ENCODE data around the gene ASXL1.

Gene ASXL1

DNA sequence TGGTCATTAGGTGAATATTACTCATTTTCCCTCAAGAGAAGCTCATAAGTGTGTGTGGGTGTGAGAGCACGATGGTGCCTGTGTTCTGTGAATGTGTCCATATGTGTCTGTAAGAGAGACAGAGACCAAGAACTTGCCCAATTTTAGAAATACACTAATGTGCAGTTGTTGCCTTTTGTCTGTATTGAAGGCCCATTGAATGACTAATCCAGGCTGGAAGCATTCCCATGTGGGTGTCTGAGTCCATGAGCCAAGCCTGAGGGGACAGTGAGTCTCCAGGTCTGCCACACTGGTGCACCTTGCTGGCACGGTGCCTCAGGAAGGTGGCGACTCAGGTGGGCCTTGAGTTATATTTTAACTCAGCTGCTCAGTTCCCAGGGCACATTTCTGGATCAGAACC lies 25.5 kb upstream of the ASXL1 start:
- TF ChIP-seq GATA2 (IDR thresholded peaks at IDR 0.05; ENCODE audit: low read depth, low read length) (no peak), GATA3 (IDR thresholded peaks at IDR 0.05; ENCODE audit: low read depth, low read length) (no peak)

DNA sequence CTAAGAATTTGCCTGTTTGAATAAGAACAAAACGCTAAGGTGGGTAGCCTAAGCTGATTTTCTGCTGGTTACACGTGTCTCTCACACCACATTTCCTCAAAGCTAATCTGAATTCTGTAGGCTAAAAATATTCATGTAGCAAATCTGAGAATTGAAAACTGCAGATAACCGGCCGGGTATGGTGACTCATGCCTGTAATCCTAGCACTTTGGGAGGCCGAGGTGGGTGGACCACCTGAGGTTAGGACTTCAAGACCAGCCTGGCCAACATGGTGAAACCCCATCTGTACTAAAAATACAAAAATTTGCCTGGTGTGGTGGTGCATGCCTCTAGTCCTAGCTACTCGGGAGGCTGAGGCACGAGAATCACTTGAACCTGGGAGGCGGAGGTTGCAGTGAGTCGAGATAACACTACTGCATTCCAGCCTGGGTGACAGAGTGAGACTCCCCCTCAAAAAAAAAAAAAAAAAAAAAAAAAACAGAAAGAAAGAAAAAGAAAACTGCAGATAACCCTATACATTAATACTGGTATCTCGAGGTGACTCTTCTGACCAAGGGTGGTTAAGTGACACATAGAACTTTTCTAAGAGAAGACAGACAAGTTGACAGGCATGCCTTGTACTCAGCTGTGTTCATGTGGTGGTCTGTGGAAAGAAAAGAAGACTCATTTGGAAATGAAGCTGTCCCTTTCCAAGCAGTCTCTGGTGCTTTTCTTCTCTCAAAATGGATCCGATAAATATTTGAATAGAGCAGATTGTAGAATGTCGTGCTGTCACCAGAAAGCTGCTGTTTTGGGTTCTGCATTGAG lies 24.7 kb upstream of the ASXL1 start:
- TF ChIP-seq GATA3 (IDR thresholded peaks at IDR 0.05; ENCODE audit: low read depth, low read length) (no peak), GATA2 (IDR thresholded peaks at IDR 0.05; ENCODE audit: low read depth, low read length) (no peak)

DNA sequence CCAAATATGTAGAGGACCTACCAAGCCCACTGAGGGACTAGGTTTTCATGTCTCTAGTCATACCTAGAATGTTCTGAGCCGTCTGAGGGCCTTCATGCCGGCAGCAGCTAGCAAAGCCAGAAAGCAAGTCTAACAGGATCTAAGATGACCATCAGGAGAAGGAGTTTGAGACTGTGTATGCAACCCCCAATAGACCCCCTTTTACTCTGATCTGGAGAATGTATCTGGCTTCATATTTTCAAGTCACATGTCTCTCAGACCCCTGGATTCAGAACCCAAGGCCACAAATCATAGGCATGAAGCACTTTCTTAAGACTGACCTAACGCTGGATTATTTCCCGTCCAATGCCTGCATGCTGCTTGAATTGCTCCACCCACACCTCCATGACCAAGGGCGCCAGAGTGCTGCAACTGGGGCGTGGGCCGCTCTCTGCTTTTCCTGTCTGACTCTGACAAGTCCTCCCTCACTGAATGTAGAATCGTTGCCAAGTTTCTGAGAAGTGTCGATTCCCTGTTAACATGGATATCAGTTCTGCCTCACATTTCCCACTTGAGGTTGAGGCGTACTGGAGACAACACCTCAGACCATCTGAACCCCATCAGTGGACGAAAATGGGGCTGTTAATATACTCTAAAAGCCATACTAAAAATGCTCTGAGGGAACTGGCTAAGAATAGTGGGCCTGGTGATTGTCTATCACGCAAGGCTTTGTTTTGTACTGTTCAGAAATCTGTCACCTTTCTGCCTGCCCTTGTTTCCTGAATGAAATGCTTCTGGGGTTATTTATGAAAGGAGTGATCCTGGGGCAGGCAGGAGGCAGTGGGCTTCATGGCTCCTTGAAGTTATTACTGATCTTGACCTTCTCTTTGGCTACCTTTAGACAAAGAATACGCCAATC lies 23.9 kb upstream of the ASXL1 start:
- TF ChIP-seq GATA3 (IDR thresholded peaks at IDR 0.05; ENCODE audit: low read depth, low read length) (no peak), GATA2 (IDR thresholded peaks at IDR 0.05; ENCODE audit: low read depth, low read length) (no peak)

DNA sequence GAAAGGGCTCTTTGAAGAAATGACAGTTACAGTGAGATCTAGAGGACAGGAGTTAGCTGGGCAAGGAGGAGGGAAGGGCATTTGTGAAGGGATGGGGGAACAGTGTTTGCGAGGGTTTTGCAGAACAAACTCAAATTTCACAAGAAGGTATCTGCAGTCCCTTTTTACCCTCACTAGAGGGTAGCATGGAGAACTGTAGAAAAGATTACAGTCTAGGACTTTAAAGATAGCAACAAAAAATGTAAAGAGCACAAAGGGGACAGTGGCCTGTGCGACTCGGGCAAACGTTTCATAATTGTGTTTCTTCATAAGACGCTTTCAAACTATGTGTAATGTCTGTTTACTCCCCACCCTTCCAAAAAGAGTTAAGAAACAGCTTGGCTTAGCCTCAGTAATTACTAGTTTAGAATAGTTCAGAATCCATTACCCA lies 21.2 kb upstream of the ASXL1 start:
- TF ChIP-seq GATA3 (IDR thresholded peaks at IDR 0.05; ENCODE audit: low read depth, low read length) = no peak
- TF ChIP-seq GATA2 (IDR thresholded peaks at IDR 0.05; ENCODE audit: low read depth, low read length) = no peak

DNA sequence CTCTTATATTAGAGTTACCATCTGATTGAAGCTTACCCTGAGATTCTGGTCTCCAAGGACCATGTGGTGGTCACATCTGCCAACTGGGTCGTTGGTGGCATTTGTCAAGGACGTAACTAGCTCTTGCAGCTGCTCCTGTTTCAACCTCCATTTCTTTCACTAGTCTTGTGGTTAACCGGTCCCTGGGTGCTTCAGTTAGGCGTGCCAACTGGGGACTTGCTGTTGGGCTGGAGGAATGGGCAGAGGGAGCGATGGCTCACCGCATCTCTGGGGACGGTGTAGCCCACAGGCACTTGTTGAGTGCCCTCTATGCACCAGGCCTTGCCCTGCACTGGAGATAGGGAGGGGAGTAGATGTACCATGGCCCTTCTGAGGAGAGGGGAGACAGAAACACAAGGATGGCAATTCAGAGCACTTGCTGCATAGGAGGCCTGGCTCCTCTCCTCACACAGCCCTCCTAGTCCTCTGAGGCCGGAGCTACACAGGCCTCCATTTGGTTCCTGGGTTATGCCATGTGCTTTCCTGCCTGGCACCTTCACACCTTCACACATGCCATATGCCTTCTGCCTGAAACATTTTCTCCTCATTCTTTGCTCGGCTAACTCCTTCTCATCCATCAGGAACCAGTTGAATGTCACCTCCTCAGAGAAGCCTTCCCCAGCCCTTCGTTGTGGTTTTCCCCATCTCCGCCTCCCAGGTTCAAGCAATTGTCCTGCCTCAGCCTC lies 20.0 kb upstream of the ASXL1 start:
- no peak for TF ChIP-seq GATA3 (IDR thresholded peaks at IDR 0.05; ENCODE audit: low read depth, low read length)
- TF ChIP-seq GATA2 (IDR thresholded peaks at IDR 0.05; ENCODE audit: low read depth, low read length) = no peak

DNA sequence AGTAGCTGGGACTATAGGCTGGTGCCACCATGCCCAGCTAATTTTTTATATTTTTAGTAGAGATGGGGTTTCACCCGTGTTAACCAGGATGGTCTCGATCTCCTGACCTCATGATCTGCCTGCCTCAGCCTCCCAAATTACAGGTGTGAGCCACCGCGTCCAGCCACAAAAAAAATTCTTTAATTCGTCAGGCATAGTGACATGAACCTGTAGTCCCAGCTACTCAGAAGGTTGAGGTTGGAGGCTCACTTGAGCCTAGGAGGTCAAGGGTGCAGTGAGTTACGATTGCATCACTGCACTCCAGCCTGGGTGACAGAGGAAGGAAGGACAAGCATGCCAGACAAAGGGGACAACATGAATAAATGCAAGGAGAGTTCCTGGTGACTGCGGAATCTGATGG lies 19.5 kb upstream of the ASXL1 start:
- TF ChIP-seq GATA2 (IDR thresholded peaks at IDR 0.05; ENCODE audit: low read depth, low read length) = no peak
- TF ChIP-seq GATA3 (IDR thresholded peaks at IDR 0.05; ENCODE audit: low read depth, low read length) = no peak

DNA sequence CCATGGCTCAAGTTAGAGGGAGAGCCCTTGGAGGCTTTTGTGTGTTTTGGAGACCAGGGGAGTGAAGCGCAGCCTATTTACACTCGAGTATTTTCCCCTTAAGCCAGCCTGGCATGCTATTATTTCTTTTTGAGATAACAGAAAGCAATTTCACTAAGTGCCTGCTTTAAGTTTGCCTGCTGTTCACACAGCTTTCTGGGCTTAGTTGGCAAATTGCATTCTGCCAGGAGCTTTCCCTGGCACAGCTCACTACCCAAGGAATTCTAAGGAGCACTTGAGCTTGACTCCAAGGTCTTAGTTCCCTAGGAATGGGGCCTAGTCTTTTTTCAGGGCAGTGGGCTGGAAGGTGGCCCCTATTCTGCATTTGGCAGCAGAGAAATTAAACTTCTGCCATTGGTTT lies 19.0 kb upstream of the ASXL1 start:
- no peak for TF ChIP-seq GATA3 (IDR thresholded peaks at IDR 0.05; ENCODE audit: low read depth, low read length)
- TF ChIP-seq GATA2 (IDR thresholded peaks at IDR 0.05; ENCODE audit: low read depth, low read length) = no peak

DNA sequence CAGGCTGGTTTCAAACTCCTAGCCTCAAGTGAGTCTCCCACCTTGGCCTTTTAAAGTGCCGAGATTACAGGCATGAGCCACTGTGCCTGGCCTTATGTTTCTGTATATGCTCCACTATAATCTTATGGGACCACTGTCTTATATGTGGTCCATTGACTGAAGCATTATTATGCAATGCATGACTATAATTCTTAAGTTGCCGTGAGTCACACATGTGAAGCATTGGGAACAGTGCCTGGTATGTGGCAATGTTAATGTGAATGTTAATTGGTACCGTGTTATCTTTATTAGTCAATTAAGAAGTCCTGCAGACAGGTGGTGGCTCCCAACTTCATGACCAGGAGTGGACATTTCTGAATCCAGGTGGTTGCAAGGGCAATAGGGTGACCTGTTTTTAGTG lies 14.7 kb upstream of the ASXL1 start:
- TF ChIP-seq GATA3 (IDR thresholded peaks at IDR 0.05; ENCODE audit: low read depth, low read length) = no peak
- no peak for TF ChIP-seq GATA2 (IDR thresholded peaks at IDR 0.05; ENCODE audit: low read depth, low read length)

DNA sequence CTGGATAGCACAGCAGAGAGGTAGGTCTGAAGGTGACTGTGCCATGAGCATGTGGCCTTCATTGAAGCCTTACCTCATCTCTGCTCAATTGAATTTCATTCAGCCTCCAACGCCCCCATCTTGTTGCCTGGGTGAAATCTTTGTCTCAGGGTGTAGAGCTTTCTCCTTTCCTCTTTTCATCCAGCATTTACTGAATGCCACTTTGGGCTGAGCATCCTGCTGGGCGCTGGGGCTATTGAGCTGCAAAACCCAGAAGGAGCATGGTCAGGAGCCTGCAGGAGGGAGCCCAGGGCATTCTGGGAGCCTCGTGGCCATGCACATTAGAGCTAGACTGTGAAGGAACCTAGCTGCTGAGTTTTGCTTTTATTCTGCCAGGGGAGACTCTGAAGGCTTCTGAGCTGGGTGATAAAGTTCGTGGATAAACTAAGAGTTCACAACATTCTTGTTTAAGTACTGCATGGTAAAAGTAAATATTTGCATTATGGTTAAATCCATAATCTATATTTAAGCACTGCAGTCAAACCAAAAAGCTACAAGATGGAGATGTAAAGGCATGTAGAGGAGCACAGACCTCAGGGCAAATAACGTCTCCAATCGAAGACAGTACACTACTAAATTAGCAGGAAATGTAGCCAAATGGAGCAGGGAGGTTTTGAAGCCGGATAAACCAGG lies 13.2 kb upstream of the ASXL1 start:
- TF ChIP-seq GATA3 (IDR thresholded peaks at IDR 0.05; ENCODE audit: low read depth, low read length) (no peak), GATA2 (IDR thresholded peaks at IDR 0.05; ENCODE audit: low read depth, low read length) (no peak)

DNA sequence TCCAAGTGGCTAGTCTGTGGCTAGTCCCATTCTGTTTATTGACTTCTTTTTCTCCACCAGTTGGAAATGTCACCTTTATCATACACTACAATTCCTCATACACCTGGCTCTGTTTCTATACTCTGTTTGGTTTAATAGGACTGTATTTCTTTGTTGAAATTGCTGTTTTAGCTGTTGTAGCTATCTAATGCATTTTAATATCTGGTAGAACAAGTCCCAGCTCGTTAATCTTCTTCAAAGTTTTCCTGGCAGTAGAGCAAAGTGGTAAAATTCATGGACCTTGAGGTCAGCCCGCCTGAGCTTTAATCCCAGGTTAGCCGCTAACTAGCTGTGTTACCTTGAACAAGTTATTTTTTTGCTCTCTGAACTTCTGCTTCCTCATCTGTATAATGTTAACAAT lies 9.9 kb upstream of the ASXL1 start:
- TF ChIP-seq GATA3 (IDR thresholded peaks at IDR 0.05; ENCODE audit: low read depth, low read length) (no peak), GATA2 (IDR thresholded peaks at IDR 0.05; ENCODE audit: low read depth, low read length) (no peak)

DNA sequence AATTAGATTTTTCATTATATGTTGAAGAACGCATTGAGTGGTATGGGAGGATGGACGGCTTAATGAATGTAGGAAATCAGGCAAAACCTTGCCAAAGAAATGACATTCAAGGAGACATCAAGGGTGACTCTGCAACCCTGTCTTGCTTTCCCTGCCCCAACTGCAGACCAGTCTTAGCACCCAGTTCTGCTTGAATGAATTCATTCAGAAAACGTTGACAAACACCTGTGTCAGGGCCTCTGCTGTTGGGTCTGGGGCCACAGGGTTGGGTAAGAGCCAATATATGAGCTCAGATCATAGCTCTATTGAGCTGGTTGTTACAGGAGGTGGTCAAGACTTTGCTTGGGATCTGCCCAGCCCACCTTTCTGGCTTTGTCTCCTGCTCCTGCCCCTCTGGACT lies 7.7 kb upstream of the ASXL1 start:
- no peak for TF ChIP-seq GATA3 (IDR thresholded peaks at IDR 0.05; ENCODE audit: low read depth, low read length)
- TF ChIP-seq GATA2 (IDR thresholded peaks at IDR 0.05; ENCODE audit: low read depth, low read length) = no peak

DNA sequence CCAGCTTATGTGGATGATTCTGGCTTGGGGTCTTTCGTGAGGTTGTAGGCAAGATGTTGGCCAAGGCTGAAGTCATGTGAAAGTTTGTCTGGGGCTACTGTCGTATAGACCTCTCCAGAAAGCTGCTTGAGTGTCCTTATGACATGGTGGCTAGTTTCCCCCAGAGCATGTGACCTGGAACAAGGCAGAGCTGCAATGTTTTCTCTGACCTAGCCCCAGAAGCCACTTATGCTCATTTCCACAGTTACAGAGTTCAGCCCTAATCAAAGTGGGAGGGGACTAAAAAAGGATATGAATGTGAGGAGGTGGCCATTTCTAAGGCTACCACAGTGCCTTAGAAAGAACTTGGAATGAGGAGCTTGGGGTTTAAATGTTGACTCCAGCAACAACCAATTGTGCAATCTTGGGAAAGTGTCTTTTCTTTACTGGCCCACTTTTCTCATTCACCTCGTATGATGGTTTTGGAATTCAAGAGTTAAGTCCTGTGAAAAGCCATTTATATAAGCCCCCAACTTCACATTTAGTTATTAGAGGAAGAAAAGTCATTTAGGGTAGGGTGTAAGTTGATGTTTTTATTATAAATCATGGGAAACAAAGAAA lies 5.9 kb upstream of the ASXL1 start:
- TF ChIP-seq GATA2 (IDR thresholded peaks at IDR 0.05; ENCODE audit: low read depth, low read length) (no peak), GATA3 (IDR thresholded peaks at IDR 0.05; ENCODE audit: low read depth, low read length) (no peak)

DNA sequence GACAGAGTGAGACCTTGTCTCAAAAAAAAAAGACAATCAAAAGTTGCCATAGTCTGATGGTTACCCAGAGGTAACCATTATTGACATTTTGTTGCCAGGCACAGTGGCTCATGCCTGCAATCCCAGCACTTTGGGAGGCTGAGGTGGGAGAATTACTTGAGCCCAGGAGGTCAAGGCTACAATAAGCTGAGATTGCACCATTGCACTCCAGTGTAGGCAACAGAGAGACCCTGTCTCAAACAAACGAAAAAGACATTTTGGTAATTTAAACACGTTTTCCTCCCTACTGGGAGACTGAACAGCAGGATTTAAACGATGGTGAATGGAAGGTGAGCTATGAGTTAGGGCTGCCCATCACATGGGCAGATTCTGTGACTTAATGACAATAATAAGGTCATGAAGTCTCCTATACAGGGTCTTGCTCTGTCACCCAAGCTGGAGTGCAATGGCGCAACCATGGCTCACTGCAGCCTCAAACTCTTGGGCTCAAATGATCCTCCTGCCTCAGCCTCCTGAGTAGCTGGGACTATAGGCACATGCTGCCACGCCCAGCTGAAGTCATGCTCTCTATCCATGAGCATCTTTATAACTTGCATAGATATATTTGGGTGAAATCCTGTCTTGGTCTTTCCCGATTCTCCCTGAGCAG lies 4.2 kb upstream of the ASXL1 start:
- TF ChIP-seq GATA3 (IDR thresholded peaks at IDR 0.05; ENCODE audit: low read depth, low read length) = no peak
- TF ChIP-seq GATA2 (IDR thresholded peaks at IDR 0.05; ENCODE audit: low read depth, low read length) = no peak

Data from SH-SY5Y (cell line).